GM21576 (cell line): Measurements from ENCODE around the gene KRTAP4-12.
"Not testable (repeated sequence)": the region's sequence is repeated elsewhere in the genome, so short reads cannot be mapped to it uniquely, and the experiment has no call there.

Experiments
- ATAC-seq: cut with Tn5 transposase; IDR thresholded peaks from one replicate; pipeline ENCODE4 v1.9.1; 2021; ENCODE audit warnings: mild to moderate bottlenecking, moderate library complexity; ENCODE audit not compliant: unreplicated experiment

The KRTAP4-12 gene

GRCh38 chr17:41098042-41098441 is 25.9 kb downstream of the KRTAP4-12 start, which contains the start of gene KRTAP4-8:
Gene KRTAP4-8 (minus strand): TSS chr17:41098142. CDS start chr17:41098084, 58 bp downstream.
- no peak for ATAC-seq

- ATAC-seq = no peak
Measured at GRCh38 chr17:41096055-41096454, 27.9 kb downstream of the KRTAP4-12 start.

- ATAC-seq = not testable (repeated sequence)
Measured at GRCh38 chr17:41088760-41089352, 35.1 kb downstream of the KRTAP4-12 start.

- not testable (repeated sequence) for ATAC-seq
Measured at GRCh38 chr17:41084100-41084856, 39.7 kb downstream of the KRTAP4-12 start, which contains the start of gene KRTAP4-7. Gene KRTAP4-7 (plus strand): TSS chr17:41084150. CDS start chr17:41084207, 57 bp downstream.

- ATAC-seq = not testable (repeated sequence)
Measured at GRCh38 chr17:41083427-41083826, 40.6 kb downstream of the KRTAP4-12 start.

- ATAC-seq = no peak
Measured at GRCh38 chr17:41082626-41083025, 41.4 kb downstream of the KRTAP4-12 start.

GRCh38 chr17:41076788-41077187 is 47.2 kb downstream of the KRTAP4-12 start:
- ATAC-seq = no peak

- ATAC-seq = no peak
Measured at GRCh38 chr17:41073676-41074075, 50.3 kb downstream of the KRTAP4-12 start.
